Osteocyte (in vitro differentiated cells): ENCODE measurements around the gene GDPD5. TPM values are rescaled to one million over a fixed set of nuclear protein-coding genes. Genes with fewer than 3 reads are reported as not detected.
A peak's percentile ranks its signal among the peaks of the same experiment; 100 is the strongest.

Experiments
- DNase-seq: peaks from one replicate; pipeline ENCODE4 v3.0.0; 2021; ENCODE audit warnings: mixed read lengths; ENCODE audit not compliant: unreplicated experiment; ENCODE audit errors: extremely low spot score
- H3K27ac Mint-ChIP-seq: one replicate; pipeline ENCODE4 v1.8.0; 2021; ENCODE audit warnings: mild to moderate bottlenecking, mixed read lengths; ENCODE audit not compliant: unreplicated experiment
- H3K27me3 Mint-ChIP-seq: one replicate; pipeline ENCODE4 v1.8.0; 2021; ENCODE audit warnings: mixed read lengths; ENCODE audit not compliant: unreplicated experiment
- H3K36me3 Mint-ChIP-seq: one replicate; pipeline ENCODE4 v1.8.0; 2021; ENCODE audit warnings: mixed read lengths; ENCODE audit not compliant: unreplicated experiment
- H3K4me1 Mint-ChIP-seq: one replicate; pipeline ENCODE4 v1.8.0; 2021; ENCODE audit warnings: mixed read lengths; ENCODE audit not compliant: unreplicated experiment
- H3K4me3 Mint-ChIP-seq: one replicate; pipeline ENCODE4 v1.8.0; 2021; ENCODE audit warnings: mild to moderate bottlenecking, moderate library complexity, mixed read lengths; ENCODE audit not compliant: unreplicated experiment
- H3K9me3 Mint-ChIP-seq: one replicate; pipeline ENCODE4 v1.8.0; 2021; ENCODE audit warnings: mixed read lengths; ENCODE audit not compliant: unreplicated experiment
- total RNA-seq: library from RNA; stranded (reverse); gene quantifications from 2 replicates; pipeline ENCODE4 v1.2.1, GENCODE V29; 2021
- TF ChIP-seq, protein P1 (sequence below): fragments of 200-600 bp; sonication (generic); IDR thresholded peaks from 2 replicates; pipeline ENCODE4 v1.5.0; 2021; ENCODE audit warnings: antibody characterized with exemption, mild to moderate bottlenecking, moderate library complexity

The GDPD5 gene
- total RNA-seq, 1 donor from 2014 or later, result 3.1 TPM

DNA sequence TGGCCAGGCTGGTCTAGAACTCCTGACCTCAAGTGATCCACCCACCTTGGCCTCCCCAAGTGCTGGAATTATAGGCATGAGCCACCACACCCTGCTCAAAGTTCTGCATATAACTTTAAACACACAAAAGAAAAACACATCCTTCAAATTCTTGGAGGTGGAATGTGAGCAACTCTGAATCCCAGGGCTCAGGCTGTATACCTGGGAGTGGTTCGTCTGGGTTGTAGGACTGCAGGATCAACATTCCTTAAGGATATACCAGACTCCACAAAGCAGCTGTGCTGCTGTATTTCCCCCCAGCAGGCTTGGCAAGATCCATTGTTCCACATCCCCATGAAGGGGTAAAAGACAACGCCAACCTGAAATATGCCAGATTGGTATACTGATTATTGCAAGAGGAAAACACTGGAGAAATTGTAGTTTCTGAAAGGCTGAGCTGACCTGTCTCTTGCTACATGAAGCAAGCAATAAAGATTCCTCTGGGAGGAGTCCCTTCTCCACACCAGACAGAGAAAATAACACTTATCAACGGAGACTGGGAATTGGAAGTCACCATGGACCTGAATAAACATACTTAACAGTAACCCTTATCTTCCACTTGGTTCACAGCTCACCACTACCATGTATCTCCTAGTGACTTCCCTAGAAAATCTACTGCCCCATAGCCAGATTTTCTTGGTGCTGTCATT lies 138.7 kb downstream of the GDPD5 start:
- TF ChIP-seq, protein P1, sequence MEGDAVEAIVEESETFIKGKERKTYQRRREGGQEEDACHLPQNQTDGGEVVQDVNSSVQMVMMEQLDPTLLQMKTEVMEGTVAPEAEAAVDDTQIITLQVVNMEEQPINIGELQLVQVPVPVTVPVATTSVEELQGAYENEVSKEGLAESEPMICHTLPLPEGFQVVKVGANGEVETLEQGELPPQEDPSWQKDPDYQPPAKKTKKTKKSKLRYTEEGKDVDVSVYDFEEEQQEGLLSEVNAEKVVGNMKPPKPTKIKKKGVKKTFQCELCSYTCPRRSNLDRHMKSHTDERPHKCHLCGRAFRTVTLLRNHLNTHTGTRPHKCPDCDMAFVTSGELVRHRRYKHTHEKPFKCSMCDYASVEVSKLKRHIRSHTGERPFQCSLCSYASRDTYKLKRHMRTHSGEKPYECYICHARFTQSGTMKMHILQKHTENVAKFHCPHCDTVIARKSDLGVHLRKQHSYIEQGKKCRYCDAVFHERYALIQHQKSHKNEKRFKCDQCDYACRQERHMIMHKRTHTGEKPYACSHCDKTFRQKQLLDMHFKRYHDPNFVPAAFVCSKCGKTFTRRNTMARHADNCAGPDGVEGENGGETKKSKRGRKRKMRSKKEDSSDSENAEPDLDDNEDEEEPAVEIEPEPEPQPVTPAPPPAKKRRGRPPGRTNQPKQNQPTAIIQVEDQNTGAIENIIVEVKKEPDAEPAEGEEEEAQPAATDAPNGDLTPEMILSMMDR, result no peak
- no peak for DNase-seq

More for the DNA sequence above, 138.7 kb downstream of the GDPD5 start:
- no peak overlapping the region for H3K4me3 Mint-ChIP-seq
- peak overlapping the region; percentile 23 for H3K27ac Mint-ChIP-seq
- H3K9me3 Mint-ChIP-seq, result no peaks in the 10 kb centered on the region
- peaks cover 17% of the 10 kb centered on the region for H3K4me1 Mint-ChIP-seq
- H3K36me3 Mint-ChIP-seq, result no peaks in the 10 kb centered on the region
- H3K27me3 Mint-ChIP-seq, result peaks cover 3% of the 10 kb centered on the region

Other genes with a start within 250 kb of the GDPD5 start
- gene ARRB1, start 174.3 kb downstream of the GDPD5 start, total RNA-seq, result 11.3 and 13.2 TPM in 2 replicates
- gene RPS3, start 126.4 kb downstream of the GDPD5 start, total RNA-seq, result 2,093 and 2,150 TPM in 2 replicates
- 2.3 and 2.8 TPM in 2 replicates for gene KLHL35, start 92.7 kb downstream of the GDPD5 start, total RNA-seq
- gene SERPINH1, start 36.3 kb upstream of the GDPD5 start, total RNA-seq, result 484 and 511 TPM in 2 replicates
- 2.3 and 3.0 TPM in 2 replicates for gene MAP6, start 143.1 kb upstream of the GDPD5 start, total RNA-seq
- not detected in 2 replicates for gene MOGAT2, start 191.9 kb upstream of the GDPD5 start, total RNA-seq
- gene DGAT2, start 242.8 kb upstream of the GDPD5 start, total RNA-seq, result 0.13 TPM in 1 of 2 replicates, not detected in the other